ENCODE results near the gene NRXN3.
"Not testable (repeated sequence)": the region's sequence is repeated elsewhere in the genome, so short reads cannot be mapped to it uniquely, and the experiment has no call there.

NRXN3 gene

GRCh38 chr14:78417532-78417931 lies 247.4 kb downstream of the NRXN3 start:
- DNase-seq = no peak

GRCh38 chr14:78424311-78424710 lies 254.1 kb downstream of the NRXN3 start:
- no peak for DNase-seq

- DNase-seq = no peak
These were observed 255.2 kb downstream of the NRXN3 start for GRCh38 chr14:78425330-78425729.

GRCh38 chr14:78425782-78426181 lies 255.6 kb downstream of the NRXN3 start:
- DNase-seq = no peak

- no peak for DNase-seq
These were observed 261.9 kb downstream of the NRXN3 start for GRCh38 chr14:78432046-78432445.

GRCh38 chr14:78437448-78437847 lies 267.3 kb downstream of the NRXN3 start:
- DNase-seq = not testable (repeated sequence)

- no peak for DNase-seq
These were observed 270.3 kb downstream of the NRXN3 start for GRCh38 chr14:78440356-78440894.

GRCh38 chr14:78443834-78444233 lies 273.7 kb downstream of the NRXN3 start:
- DNase-seq = no peak

GRCh38 chr14:78445275-78445674 lies 275.1 kb downstream of the NRXN3 start:
- DNase-seq = no peak

GRCh38 chr14:78446807-78447206 lies 276.6 kb downstream of the NRXN3 start:
- no peak for DNase-seq

- no peak for DNase-seq
These were observed 278.3 kb downstream of the NRXN3 start for GRCh38 chr14:78448164-78449094.

GRCh38 chr14:78450669-78451318 lies 280.6 kb downstream of the NRXN3 start:
- no peak for DNase-seq

- no peak for DNase-seq
These were observed 281.1 kb downstream of the NRXN3 start for GRCh38 chr14:78451319-78451695.

- DNase-seq = no peak
These were observed 285.8 kb downstream of the NRXN3 start for GRCh38 chr14:78455896-78456435.

- no peak for DNase-seq
These were observed 299.8 kb downstream of the NRXN3 start for GRCh38 chr14:78469947-78470346.

GRCh38 chr14:78479127-78479780 lies 309.1 kb downstream of the NRXN3 start:
- no peak for DNase-seq

- no peak for DNase-seq
These were observed 313.9 kb downstream of the NRXN3 start for GRCh38 chr14:78484028-78484427.

GRCh38 chr14:78486081-78486480 lies 315.9 kb downstream of the NRXN3 start:
- no peak for DNase-seq

GRCh38 chr14:78486621-78487020 lies 316.4 kb downstream of the NRXN3 start:
- no peak for DNase-seq

- DNase-seq = not testable (repeated sequence)
These were observed 317.4 kb downstream of the NRXN3 start for GRCh38 chr14:78487573-78487972.

- DNase-seq = no peak
These were observed 318.8 kb downstream of the NRXN3 start for GRCh38 chr14:78488938-78489337.

- DNase-seq = no peak
These were observed 320.9 kb downstream of the NRXN3 start for GRCh38 chr14:78491048-78491447.

GRCh38 chr14:78498062-78498595 lies 328.0 kb downstream of the NRXN3 start:
- DNase-seq = no peak

Data from activated gamma-delta T cell treated with Interleukin-2 at 50 U/mL for 16 hours (primary cell).